ENCODE results near the gene WFDC8. TPM values are rescaled to one million over a fixed set of nuclear protein-coding genes. Genes with fewer than 3 reads are reported as not detected.

WFDC8 gene
- polyA plus RNA-seq, 2 of the 4 experiments (the other 2 are of a cell fraction), result not detected

DNA sequence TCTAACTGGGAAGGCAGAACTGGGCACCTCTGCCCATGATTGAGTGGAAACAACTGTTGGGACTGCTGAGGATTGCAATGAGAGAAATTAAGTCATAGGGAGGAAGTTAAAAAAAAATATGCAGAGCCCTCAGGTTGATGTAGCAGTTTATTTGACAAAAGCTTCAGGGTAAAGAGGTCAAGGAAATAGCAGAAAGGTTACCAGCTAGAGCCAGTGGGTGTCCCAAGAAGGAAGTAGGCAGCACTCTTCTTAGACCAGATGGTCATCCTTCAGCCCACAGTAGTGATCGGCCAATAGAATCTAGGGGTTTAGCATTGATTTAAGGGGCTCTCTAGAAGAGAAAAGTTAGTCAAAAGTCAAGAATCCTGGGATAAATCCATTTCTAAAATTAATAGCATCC, 28.7 kb upstream of the WFDC8 start:
- no peak overlapping the region for H3K4me3 ChIP-seq
- H3K4me2 ChIP-seq, result no peak overlapping the region
- H3K9me3 ChIP-seq, result peaks cover 6% of the 10 kb centered on the region; the same call in 1 of the 3 replicates
- H3K27ac ChIP-seq, result no peak overlapping the region
- H3K4me1 ChIP-seq, result no peaks in the 10 kb centered on the region
- ChIA-PET CTCF (no interaction called here), POLR2A (no interaction called here)
- 19% methylated on average over 1 of the region's 1 CpG for WGBS (ENCODE audit: missing lambda C conversion rate)
- DNase-seq (ENCODE audit: low read depth in 1 of 2, low spot score in 1 of 2), result no peak
- no peak for FAIRE-seq
- no peak for ATAC-seq
- TF ChIP-seq TFCP2L1 (CRISPR knock-in tag; IDR thresholded peaks at IDR 0.05), result no peak
- TF ChIP-seq JUNB (IDR thresholded peaks at IDR 0.05), result no peak
- no peak for TF ChIP-seq CHD4 (IDR thresholded peaks at IDR 0.05; ENCODE audit: borderline replicate concordance)
- TF ChIP-seq HES2 (IDR thresholded peaks at IDR 0.05), result no peak

- POLR2A ChIA-PET, result no interaction called here
- no peak overlapping the region for H3K4me2 ChIP-seq
- DNase-seq (ENCODE audit: low read depth in 1 of 2, low spot score in 1 of 2) (no peak), FAIRE-seq (no peak), ATAC-seq (no peak)
- CTCF ChIA-PET, result interaction anchor here (0.6 to 2.4 kb wide), 2 partner anchors 174 to 176 kb away, joined by 3 to 9 read pairs; no protein-coding TSS in a partner anchor
- TF ChIP-seq FOSB (CRISPR knock-in tag; IDR thresholded peaks at IDR 0.05) (no peak), MAX (IDR thresholded peaks at IDR 0.05) (no peak), ZFP36 (IDR thresholded peaks at IDR 0.05; ENCODE audit: borderline replicate concordance, partially characterized antibody) (no peak), SREBF2 (IDR thresholded peaks at IDR 0.05) (no peak), HOXB13 (CRISPR knock-in tag; IDR thresholded peaks at IDR 0.05; ENCODE audit: low read depth) (no peak), HOXB5 (CRISPR knock-in tag; IDR thresholded peaks at IDR 0.05) (no peak), EHMT2 (IDR thresholded peaks at IDR 0.05; ENCODE audit: low read depth) (no peak), NPAS2 (CRISPR knock-in tag; IDR thresholded peaks at IDR 0.05; ENCODE audit: borderline replicate concordance) (no peak), RNF2 (IDR thresholded peaks at IDR 0.05; ENCODE audit: borderline replicate concordance, low read depth) (no peak), HOXA7 (CRISPR knock-in tag; IDR thresholded peaks at IDR 0.05) (no peak), MYC (IDR thresholded peaks at IDR 0.05; ENCODE audit: borderline replicate concordance, low read length) (no peak), RCOR1 (IDR thresholded peaks at IDR 0.05; ENCODE audit: low read depth, low read length) (no peak), TFCP2L1 (CRISPR knock-in tag; IDR thresholded peaks at IDR 0.05) (no peak), EP300 (IDR thresholded peaks at IDR 0.05) (no peak), KDM5A (IDR thresholded peaks at IDR 0.05) (no peak), FOXS1 (CRISPR knock-in tag; IDR thresholded peaks at IDR 0.05) (no peak)
- H3K27ac ChIP-seq, result no peak overlapping the region
- 0% methylated on average over 1 of the region's 1 CpG for WGBS (ENCODE audit: missing lambda C conversion rate)
- H3K9me3 ChIP-seq, result peaks cover 8% of the 10 kb centered on the region; the same call in 1 of the 3 replicates
- no peak overlapping the region for H3K4me3 ChIP-seq
- H3K4me1 ChIP-seq, result no peaks in the 10 kb centered on the region
Observed at GRCh38 chr20:45595235-45595634, 16.2 kb upstream of the WFDC8 start.

DNA sequence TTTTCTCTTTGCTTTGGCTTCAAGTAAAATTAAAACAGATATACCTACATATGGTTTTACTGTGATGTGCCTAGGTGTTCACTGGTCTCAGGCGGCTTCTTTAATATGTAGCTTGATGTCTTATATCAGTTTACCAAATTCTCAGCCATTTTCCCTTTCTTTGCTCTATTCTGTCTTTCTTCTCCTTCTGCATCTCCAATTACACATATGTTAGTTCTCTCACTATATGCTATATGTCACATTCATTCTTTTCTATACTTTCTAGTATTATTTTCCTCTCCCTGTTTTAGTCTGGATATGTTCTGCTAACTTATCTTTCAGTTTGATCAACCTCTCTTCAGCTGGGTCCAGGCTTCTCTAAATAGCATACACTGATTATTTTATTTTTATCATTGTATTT, 14.4 kb upstream of the WFDC8 start:
- CTCF ChIA-PET, result interaction anchor here (0.6 to 1.2 kb wide), 2 partner anchors 178 to 394 kb away, joined by 3 to 4 read pairs; no protein-coding TSS in a partner anchor

More for the DNA sequence above, 14.4 kb upstream of the WFDC8 start:
- FAIRE-seq (no peak), DNase-seq (ENCODE audit: low read depth in 1 of 2, low spot score in 1 of 2) (no peak), ATAC-seq (no peak)
- POLR2A ChIA-PET, result no interaction called here
- no peak overlapping the region for H3K27ac ChIP-seq
- H3K4me2 ChIP-seq, result no peak overlapping the region
- H3K4me1 ChIP-seq, result no peaks in the 10 kb centered on the region
- no peak overlapping the region for H3K4me3 ChIP-seq
- H3K9me3 ChIP-seq, result peaks cover 8% of the 10 kb centered on the region; the same call in 1 of the 3 replicates
- TF ChIP-seq JUN (IDR thresholded peaks at IDR 0.05), result no peak
- TF ChIP-seq ZFP36 (IDR thresholded peaks at IDR 0.05; ENCODE audit: borderline replicate concordance, partially characterized antibody), result no peak
- no peak for TF ChIP-seq CHD4 (IDR thresholded peaks at IDR 0.05; ENCODE audit: borderline replicate concordance)
- no peak for TF ChIP-seq RARB (CRISPR knock-in tag; IDR thresholded peaks at IDR 0.05)
- no peak for TF ChIP-seq NPAS2 (CRISPR knock-in tag; IDR thresholded peaks at IDR 0.05; ENCODE audit: borderline replicate concordance)
- TF ChIP-seq SMC3 (IDR thresholded peaks at IDR 0.05), result no peak
- TF ChIP-seq KDM5A (IDR thresholded peaks at IDR 0.05), result no peak
- 7% methylated on average over 1 of the region's 1 CpG for WGBS (ENCODE audit: missing lambda C conversion rate)

All from A549 (cell line).